Hematopoietic multipotent progenitor cell (in vitro differentiated cells): ENCODE data around the gene ARGLU1. TPM values are rescaled to one million over a fixed set of nuclear protein-coding genes. Genes with fewer than 3 reads are reported as not detected.

ENCODE experiments used
- total RNA-seq: library from RNA; depleted of rRNA; stranded (reverse); fragments of >200 nt; gene quantifications from one replicate; pipeline ENCODE4 v1.2.3, GENCODE V29; 2012

Gene ARGLU1
- total RNA-seq, 1 donor, result 64.6 TPM

Other genes with a start within 250 kb of the ARGLU1 start
- gene EFNB2, start 32.5 kb downstream of the ARGLU1 start, total RNA-seq, result 0.81 TPM